NT2/D1 (cell line): ENCODE data around the gene TNFAIP8.
"Not testable (repeated sequence)": the region's sequence is repeated elsewhere in the genome, so short reads cannot be mapped to it uniquely, and the experiment has no call there.

ENCODE experiments used
- SUZ12 ChIP-seq: IDR thresholded peaks from 2 replicates; pipeline ENCODE4 v1.6.1; 2011; ENCODE audit not compliant: insufficient read length, insufficient read depth; ENCODE audit errors: extremely low read depth
- YY1 ChIP-seq: IDR thresholded peaks from 2 replicates; pipeline ENCODE4 v1.6.1; 2011; ENCODE audit not compliant: insufficient read length, insufficient read depth
- ZNF274 ChIP-seq: IDR thresholded peaks from 2 replicates; pipeline ENCODE4 v1.6.1; 2011; ENCODE audit warnings: mild to moderate bottlenecking, low read depth, low read length

GRCh38 chr5:119428166-119428565, 72.3 kb downstream of the TNFAIP8 start:
- not testable (repeated sequence) for TF ChIP-seq SUZ12, ZNF274, YY1
